NT2/D1 (cell line): ENCODE data around the gene GZF1.

Experiments
- DNase-seq: peaks from one replicate; pipeline ENCODE4 v3.0.0-alpha.2; 2011; ENCODE audit warnings: low read depth, low spot score
- H3K27me3 ChIP-seq: 2 replicates; pipeline ENCODE4 v1.6.0; 2011; ENCODE audit warnings: mild to moderate bottlenecking; ENCODE audit not compliant: insufficient read length, insufficient read depth
- H3K36me3 ChIP-seq: 2 replicates; pipeline ENCODE4 v1.6.1; 2011; ENCODE audit warnings: mild to moderate bottlenecking, low read length, mixed read lengths; ENCODE audit not compliant: insufficient read depth, insufficient read length
- H3K4me1 ChIP-seq: 2 replicates; pipeline ENCODE4 v1.5.1; 2011; ENCODE audit not compliant: insufficient read depth, insufficient read length
- H3K4me3 ChIP-seq: 2 replicates; pipeline ENCODE4 v1.5.1; 2011; ENCODE audit warnings: low read depth; ENCODE audit not compliant: insufficient read length
- H3K9ac ChIP-seq: 2 replicates; pipeline ENCODE4 v1.6.0; 2011; ENCODE audit warnings: low read depth; ENCODE audit not compliant: insufficient read length
- H3K9me3 ChIP-seq: 2 replicates; pipeline ENCODE4 v1.5.1; 2011; ENCODE audit warnings: mild to moderate bottlenecking, low read length; ENCODE audit not compliant: insufficient read depth
- SUZ12 ChIP-seq: IDR thresholded peaks from 2 replicates; pipeline ENCODE4 v1.6.1; 2011; ENCODE audit not compliant: insufficient read length, insufficient read depth; ENCODE audit errors: extremely low read depth
- YY1 ChIP-seq: IDR thresholded peaks from 2 replicates; pipeline ENCODE4 v1.6.1; 2011; ENCODE audit not compliant: insufficient read length, insufficient read depth
- ZNF274 ChIP-seq: IDR thresholded peaks from 2 replicates; pipeline ENCODE4 v1.6.1; 2011; ENCODE audit warnings: mild to moderate bottlenecking, low read depth, low read length

GZF1 gene

DNA sequence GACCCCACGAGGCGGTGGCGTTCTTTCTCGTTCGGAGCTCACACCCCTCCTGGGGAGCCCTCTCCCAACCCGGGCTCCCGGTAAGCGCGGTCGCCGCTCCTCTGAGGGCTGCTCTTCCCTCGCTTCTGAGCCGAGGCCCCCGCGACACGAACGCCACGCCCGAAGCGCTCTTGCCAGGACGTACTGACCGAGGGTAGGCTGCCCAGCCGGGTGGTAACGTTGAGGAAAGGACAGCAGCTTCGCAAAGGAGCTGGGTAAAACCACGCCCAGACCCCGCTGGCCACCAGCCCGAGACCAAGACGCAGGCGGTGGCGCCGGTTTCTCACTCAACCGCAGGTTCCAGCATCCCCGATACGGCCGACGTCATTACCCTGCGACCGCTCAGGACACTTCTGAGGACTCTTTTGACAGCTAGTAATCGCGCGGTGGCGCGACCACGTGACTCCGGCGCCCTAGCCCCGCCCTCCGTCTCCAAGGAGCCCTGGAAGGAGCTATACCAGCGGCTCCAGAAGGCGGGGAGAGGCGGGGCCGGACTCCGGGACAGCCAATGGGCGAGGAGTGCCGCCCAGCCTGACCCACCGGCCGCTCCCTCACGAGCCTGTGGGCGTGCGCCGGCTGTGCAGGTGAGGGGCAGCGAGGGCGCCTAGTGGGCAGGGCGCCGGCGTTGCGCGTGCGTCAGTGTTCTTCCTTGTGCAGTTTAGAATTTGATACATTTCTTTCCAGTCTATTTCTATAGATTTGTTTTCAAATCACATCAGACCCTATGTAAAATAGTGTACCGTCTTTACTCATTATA, 4.0 kb upstream of the GZF1 start:
- H3K4me3 ChIP-seq: peak overlapping the region; percentile 79
- DNase-seq: peak; percentile 97
- peaks cover 5% of the 10 kb centered on the region for H3K4me1 ChIP-seq
- no peaks in the 10 kb centered on the region for H3K27me3 ChIP-seq
- H3K9me3 ChIP-seq: no peaks in the 10 kb centered on the region
- H3K9ac ChIP-seq: peak overlapping the region; percentile 87
- TF ChIP-seq ZNF274 (no peak), SUZ12 (no peak), YY1 (no peak)
- peaks cover 31% of the 10 kb centered on the region for H3K36me3 ChIP-seq

GRCh38 chr20:23358563-23358906, 3.4 kb upstream of the GZF1 start:
- Histone ChIP-seq H3K27me3 (no peaks in the 10 kb centered on the region), H3K4me1 (peaks cover 9% of the 10 kb centered on the region), H3K4me3 (peak overlapping the region; percentile 8), H3K9me3 (no peaks in the 10 kb centered on the region), H3K36me3 (peaks cover 28% of the 10 kb centered on the region), H3K9ac (peak overlapping the region; percentile 21)
- no peak for DNase-seq
- TF ChIP-seq SUZ12: no peak
- no peak for TF ChIP-seq YY1
- no peak for TF ChIP-seq ZNF274

DNA sequence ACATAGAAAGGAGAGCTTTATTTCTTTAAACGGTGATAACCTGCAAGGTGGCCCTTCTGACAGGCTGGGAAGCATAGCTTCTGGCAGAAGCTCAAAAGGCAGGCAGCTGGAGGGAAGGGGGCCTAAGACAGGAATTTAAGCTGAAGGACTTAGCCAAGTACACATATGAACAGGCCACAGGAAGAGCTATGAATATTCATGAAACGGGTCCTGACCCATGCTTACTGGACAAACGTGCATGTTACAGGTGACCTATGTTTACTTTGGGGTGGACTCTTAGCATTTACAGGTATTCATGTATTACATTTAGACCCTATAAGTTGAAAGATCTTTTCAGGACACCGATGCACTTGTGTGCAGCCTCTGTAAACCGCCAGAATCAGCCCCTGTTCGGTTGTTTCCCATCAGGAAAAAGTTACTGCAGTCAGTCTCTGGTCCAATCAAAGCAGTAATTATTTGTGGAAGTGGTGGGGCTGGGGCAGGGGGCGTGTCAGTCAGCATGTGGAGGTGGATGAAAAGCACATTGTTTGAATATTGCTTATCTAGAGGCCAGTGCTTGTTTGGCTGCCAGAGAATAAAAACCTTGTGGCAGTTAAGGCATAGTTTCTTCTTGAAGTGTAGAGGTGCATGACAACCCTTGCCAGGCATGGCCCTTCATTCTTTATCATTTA, 2.9 kb upstream of the GZF1 start:
- Histone ChIP-seq H3K27me3 (no peaks in the 10 kb centered on the region), H3K36me3 (peaks cover 23% of the 10 kb centered on the region), H3K4me3 (no peak overlapping the region), H3K4me1 (peaks cover 9% of the 10 kb centered on the region), H3K9ac (peak overlapping the region; percentile 21), H3K9me3 (no peaks in the 10 kb centered on the region)
- TF ChIP-seq YY1 (no peak), ZNF274 (no peak), SUZ12 (no peak)
- no peak for DNase-seq

DNA sequence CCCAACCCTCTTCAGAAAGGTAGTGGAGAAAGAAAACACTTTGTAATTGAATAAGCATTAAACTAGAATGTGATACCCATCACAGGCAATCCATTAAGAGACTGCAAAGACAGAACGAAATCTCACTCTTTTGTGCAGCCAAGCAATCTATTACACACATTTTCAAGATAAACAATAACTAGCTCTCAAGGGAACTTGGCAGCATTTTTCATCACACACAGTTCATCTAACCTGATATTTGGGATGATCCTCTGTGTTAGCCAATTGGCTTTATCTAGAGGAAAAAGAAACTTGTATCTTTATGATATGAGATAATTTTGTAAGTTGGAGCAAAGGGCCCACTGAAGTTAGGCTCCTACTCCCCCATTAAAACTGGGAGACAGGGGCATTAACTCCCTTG, 1.5 kb upstream of the GZF1 start:
- DNase-seq: no peak
- Histone ChIP-seq H3K9ac (peak overlapping the region; percentile 96), H3K27me3 (no peaks in the 10 kb centered on the region), H3K4me1 (peaks cover 11% of the 10 kb centered on the region), H3K9me3 (no peaks in the 10 kb centered on the region), H3K36me3 (peaks cover 23% of the 10 kb centered on the region), H3K4me3 (peak overlapping the region; percentile 89)
- TF ChIP-seq SUZ12 (no peak), YY1 (no peak), ZNF274 (no peak)

DNA sequence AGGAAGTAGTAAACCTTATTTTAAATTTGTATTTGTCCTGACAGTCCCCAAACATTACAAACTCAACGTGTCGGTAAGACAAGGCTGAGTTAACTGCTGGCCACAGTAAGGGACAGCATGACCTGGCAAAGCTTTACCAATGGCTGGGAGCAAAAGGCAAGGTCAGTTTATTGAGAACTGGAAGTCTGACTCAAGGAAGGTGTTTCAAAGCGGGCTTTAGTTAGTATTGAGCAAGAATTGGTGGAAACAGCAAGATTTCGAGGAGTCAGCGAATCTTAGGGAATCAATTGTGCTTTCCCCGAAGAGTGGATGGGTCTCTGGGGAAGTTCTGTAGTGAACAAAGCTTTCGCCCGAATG, 885 bp upstream of the GZF1 start:
- H3K4me1 ChIP-seq: peaks cover 11% of the 10 kb centered on the region
- peak overlapping the region; percentile 89 for H3K4me3 ChIP-seq
- H3K36me3 ChIP-seq: peaks cover 24% of the 10 kb centered on the region
- H3K9me3 ChIP-seq: no peaks in the 10 kb centered on the region
- H3K9ac ChIP-seq: peak overlapping the region; percentile 96
- TF ChIP-seq ZNF274 (no peak), SUZ12 (no peak), YY1 (no peak)
- no peaks in the 10 kb centered on the region for H3K27me3 ChIP-seq
- no peak for DNase-seq

- H3K36me3 ChIP-seq: peaks cover 32% of the 10 kb centered on the region
- peak overlapping the region; percentile 85 for H3K9ac ChIP-seq
- TF ChIP-seq YY1 (no peak), ZNF274 (no peak), SUZ12 (no peak)
- H3K4me3 ChIP-seq: peak overlapping the region; percentile 80
- DNase-seq: no peak
- no peaks in the 10 kb centered on the region for H3K9me3 ChIP-seq
- H3K27me3 ChIP-seq: no peaks in the 10 kb centered on the region
- peaks cover 9% of the 10 kb centered on the region for H3K4me1 ChIP-seq
These were observed 642 bp downstream of the GZF1 start for GRCh38 chr20:23362392-23363256.

DNA sequence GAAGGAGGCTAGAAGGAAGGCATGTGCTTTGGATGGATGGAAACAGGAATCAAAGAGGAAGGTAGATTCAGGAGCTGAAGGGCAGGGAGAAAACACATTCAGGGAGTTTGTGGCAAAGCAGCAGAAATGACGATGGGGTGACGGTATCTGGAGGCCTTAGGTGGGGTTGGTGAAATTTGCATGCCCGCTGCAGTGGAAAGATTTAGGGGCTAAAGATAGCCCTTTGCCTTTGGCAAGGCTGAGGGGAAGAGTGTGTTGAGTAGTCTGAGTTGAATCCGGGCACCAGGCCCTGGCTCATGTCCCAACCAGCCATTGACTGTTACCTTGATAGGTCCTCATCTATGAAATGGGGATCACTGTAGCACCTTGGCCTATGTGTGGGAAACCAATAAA, 1.3 kb downstream of the GZF1 start:
- Histone ChIP-seq H3K4me1 (peaks cover 9% of the 10 kb centered on the region), H3K36me3 (peaks cover 37% of the 10 kb centered on the region), H3K27me3 (no peaks in the 10 kb centered on the region), H3K9ac (peak overlapping the region; percentile 85), H3K4me3 (peak overlapping the region; percentile 80), H3K9me3 (no peaks in the 10 kb centered on the region)
- DNase-seq: no peak
- TF ChIP-seq ZNF274 (no peak), YY1 (no peak), SUZ12 (no peak)
